Activated CD8-positive, alpha-beta T cell treated with anti-CD3 and anti-CD28 coated beads for 36 hours (primary cell): ENCODE data around the gene METRN. TPM values are rescaled to one million over a fixed set of nuclear protein-coding genes. Genes with fewer than 3 reads are reported as not detected.

Experiments
- ATAC-seq: fragments of 200-7000 bp; cut with Tn5 transposase; one replicate; pipeline ENCODE4 v1.10.0; 2021; ENCODE audit warnings: mild to moderate bottlenecking, moderate library complexity
- CTCF ChIA-PET: fragments of 350-600 bp; sonication (Branson Sonifier 250); formaldehyde crosslinking; loops from one replicate; lab custom pipeline; 2021; ENCODE audit warnings: antibody characterized with exemption; lab: Charles Lee
- POLR2A ChIA-PET: fragments of 350-600 bp; sonication (Branson Sonifier 250); formaldehyde crosslinking; loops from one replicate; lab custom pipeline; 2021; ENCODE audit warnings: antibody characterized with exemption; lab: Charles Lee
- DNase-seq: peaks from one replicate; pipeline ENCODE4 v3.0.0-alpha.2; 2020
- H3K27ac Mint-ChIP-seq: one replicate; pipeline ENCODE4 v1.8.0; 2021; ENCODE audit warnings: mild to moderate bottlenecking, mixed read lengths
- H3K27me3 Mint-ChIP-seq: one replicate; pipeline ENCODE4 v1.8.0; 2021; ENCODE audit warnings: mixed read lengths
- H3K36me3 Mint-ChIP-seq: one replicate; pipeline ENCODE4 v1.8.0; 2021; ENCODE audit warnings: low read depth, mixed read lengths
- H3K4me1 Mint-ChIP-seq: one replicate; pipeline ENCODE4 v1.8.0; 2021; ENCODE audit warnings: low read depth, mixed read lengths
- H3K4me3 Mint-ChIP-seq: one replicate; pipeline ENCODE4 v1.8.0; 2021; ENCODE audit warnings: mild to moderate bottlenecking, moderate library complexity, mixed read lengths
- H3K9me3 Mint-ChIP-seq: one replicate; pipeline ENCODE4 v1.8.0; 2021; ENCODE audit warnings: mixed read lengths
- intact Hi-C: fragments of 100-400 bp; cut with micrococcal nuclease; formaldehyde crosslinking; loops from one replicate; pipeline ENCODE4 v1.10.0; 2022
- total RNA-seq, 2 experiments: library from RNA; stranded (reverse); gene quantifications; one replicate each; pipeline ENCODE4 v1.2.3, GENCODE V29; 2021
- TF ChIP-seq, protein P1 (sequence below): fragments of 200-600 bp; IDR thresholded peaks from one replicate; pipeline ENCODE4 v1.8.0; 2022; ENCODE audit warnings: antibody characterized with exemption, mild to moderate bottlenecking

Gene METRN
- total RNA-seq, 2 experiments from 2014 or later, result 37.2 to 43.1 TPM

DNA sequence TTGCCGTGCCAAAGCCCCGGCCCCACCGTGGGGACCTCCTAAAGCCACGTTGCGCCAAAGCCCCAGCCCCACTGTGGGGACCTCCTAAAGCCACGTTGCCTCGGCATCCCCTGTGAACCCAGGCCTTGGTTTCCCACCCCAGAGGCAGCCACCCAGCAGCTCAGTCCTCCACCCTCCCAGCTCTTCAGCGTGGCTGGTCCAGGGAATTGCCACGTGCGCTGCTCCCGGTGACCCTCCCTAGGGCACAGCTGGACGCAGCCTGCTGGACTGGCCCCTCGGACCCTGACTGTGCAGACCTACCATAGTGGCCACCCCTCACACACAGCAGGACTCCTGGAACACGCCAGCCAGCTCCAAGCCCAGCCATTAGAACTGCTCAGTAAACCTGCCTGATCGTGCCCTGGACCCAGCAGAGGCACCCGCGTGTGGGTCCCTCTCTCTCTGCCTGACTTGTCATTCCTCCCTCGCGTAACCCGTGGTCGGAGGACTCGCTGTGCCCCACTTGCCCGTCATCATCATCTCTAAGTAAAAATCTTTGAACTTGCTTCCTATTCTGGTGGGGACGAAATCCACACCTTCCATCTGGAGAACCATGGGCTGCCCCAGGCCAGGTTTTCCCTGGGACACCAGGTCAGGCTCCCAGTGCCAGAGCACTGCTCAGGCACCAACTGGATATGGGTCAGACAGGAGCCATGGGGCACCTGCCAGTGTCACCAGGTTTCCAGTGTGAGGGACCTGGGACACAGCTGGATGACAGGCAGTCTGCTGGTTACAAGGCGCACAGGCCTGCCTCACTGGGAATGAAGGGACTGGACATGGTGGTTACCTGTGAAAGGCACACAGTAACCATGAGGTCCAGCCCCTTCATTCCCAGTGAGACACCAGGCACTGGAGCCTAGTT, 20.3 kb downstream of the METRN start:
- ChIA-PET POLR2A (interaction anchor here (1.0 to 9.3 kb wide), 3 partner anchors 13 to 40 kb away, joined by 3 to 84 read pairs (median 7); partner anchors contain the start of genes ANTKMT and CCDC78), CTCF (interaction anchor here (1.0 to 19.6 kb wide), 6 partner anchors 13 to 53 kb away, joined by 3 to 207 read pairs (median 5); partner anchors contain the start of genes ANTKMT, CHTF18, METRN and RPUSD1)
- no peak for ATAC-seq
- Mint-ChIP-seq H3K36me3 (peaks cover 9% of the 10 kb centered on the region), H3K4me3 (no peak overlapping the region), H3K9me3 (no peaks in the 10 kb centered on the region), H3K27ac (peak overlapping the region; percentile 70), H3K27me3 (no peaks in the 10 kb centered on the region), H3K4me1 (peaks cover 33% of the 10 kb centered on the region)
- TF ChIP-seq, protein P1, sequence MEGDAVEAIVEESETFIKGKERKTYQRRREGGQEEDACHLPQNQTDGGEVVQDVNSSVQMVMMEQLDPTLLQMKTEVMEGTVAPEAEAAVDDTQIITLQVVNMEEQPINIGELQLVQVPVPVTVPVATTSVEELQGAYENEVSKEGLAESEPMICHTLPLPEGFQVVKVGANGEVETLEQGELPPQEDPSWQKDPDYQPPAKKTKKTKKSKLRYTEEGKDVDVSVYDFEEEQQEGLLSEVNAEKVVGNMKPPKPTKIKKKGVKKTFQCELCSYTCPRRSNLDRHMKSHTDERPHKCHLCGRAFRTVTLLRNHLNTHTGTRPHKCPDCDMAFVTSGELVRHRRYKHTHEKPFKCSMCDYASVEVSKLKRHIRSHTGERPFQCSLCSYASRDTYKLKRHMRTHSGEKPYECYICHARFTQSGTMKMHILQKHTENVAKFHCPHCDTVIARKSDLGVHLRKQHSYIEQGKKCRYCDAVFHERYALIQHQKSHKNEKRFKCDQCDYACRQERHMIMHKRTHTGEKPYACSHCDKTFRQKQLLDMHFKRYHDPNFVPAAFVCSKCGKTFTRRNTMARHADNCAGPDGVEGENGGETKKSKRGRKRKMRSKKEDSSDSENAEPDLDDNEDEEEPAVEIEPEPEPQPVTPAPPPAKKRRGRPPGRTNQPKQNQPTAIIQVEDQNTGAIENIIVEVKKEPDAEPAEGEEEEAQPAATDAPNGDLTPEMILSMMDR, result no peak
- intact Hi-C loops, result no loop called here
- no peak for DNase-seq

DNA sequence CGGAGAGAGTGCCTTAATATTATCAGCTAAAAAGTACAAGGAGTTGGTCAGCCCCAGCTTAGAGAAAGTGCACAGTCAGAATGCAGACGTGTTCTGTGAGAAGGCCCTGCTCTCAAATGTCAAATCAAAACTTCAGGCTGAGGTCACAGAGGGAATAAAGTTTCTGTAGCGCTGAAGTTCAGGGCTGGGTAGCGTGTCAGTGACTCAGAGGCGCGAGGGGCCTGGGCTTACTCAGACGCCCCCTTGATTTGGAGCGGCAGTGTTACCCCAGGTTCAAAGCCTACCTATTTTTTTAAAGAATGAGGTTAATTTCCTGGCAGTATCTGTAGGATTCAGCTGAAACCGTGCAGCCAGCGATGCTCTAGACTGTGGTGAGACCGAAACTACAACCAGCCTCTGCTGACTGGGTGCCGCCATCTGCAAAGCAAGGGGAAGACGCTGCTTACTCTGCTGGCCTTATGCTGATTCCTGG, 21.1 kb downstream of the METRN start:
- ChIA-PET CTCF (interaction anchor here (1.0 to 19.6 kb wide), 6 partner anchors 13 to 52 kb away, joined by 3 to 207 read pairs (median 5); partner anchors contain the start of genes ANTKMT, CHTF18, METRN and RPUSD1), POLR2A (interaction anchor here (1.0 to 9.3 kb wide), 2 partner anchors 14 to 41 kb away, joined by 3 to 84 read pairs; partner anchors contain the start of genes ANTKMT and CCDC78)
- H3K27ac Mint-ChIP-seq, result peak overlapping the region; percentile 70
- intact Hi-C loops, result no loop called here
- DNase-seq, result peak; percentile 86
- peak; percentile 73 for ATAC-seq
- peaks cover 33% of the 10 kb centered on the region for H3K4me1 Mint-ChIP-seq
- TF ChIP-seq, protein P1, result no peak
- H3K9me3 Mint-ChIP-seq, result no peaks in the 10 kb centered on the region
- no peak overlapping the region for H3K4me3 Mint-ChIP-seq
- peaks cover 9% of the 10 kb centered on the region for H3K36me3 Mint-ChIP-seq
- no peaks in the 10 kb centered on the region for H3K27me3 Mint-ChIP-seq

DNA sequence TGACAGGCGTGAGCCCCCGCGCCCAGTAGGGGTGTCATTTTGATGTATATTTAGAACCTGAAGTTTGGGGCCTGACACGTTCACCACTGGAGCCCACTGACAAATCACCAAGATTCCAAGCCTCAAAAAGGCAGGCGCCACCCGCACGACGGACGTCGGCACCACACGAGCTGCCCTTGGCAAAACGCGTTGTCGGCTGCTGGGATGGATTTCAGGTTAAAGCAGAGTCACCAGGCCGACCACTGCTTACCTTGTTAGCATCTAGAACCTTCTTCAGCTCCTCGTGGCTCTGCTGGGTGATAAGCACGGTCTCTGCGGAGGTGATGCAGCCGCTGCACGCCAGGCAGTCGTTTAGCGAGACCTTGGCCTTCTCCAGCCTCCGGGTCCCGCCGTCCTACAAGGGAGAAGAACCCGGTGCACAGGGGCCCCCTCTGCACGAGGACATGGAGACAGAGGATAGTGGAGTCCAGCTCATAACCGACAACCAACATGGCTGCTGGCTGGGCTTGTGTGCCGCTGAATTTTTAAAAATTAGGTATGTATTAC, 22.1 kb downstream of the METRN start:
- no peak for ATAC-seq
- CTCF ChIA-PET, result interaction anchor here (2.1 to 19.6 kb wide), 2 partner anchors 16 to 25 kb away, joined by 7 to 207 read pairs; partner anchors contain the start of genes ANTKMT and METRN
- POLR2A ChIA-PET, result interaction anchor here (9.3 kb wide), 1 partner anchor 15 kb away, joined by 84 read pairs; the partner anchor contains the start of genes ANTKMT and CCDC78
- no peaks in the 10 kb centered on the region for H3K27me3 Mint-ChIP-seq
- DNase-seq, result no peak
- TF ChIP-seq, protein P1, result no peak
- H3K9me3 Mint-ChIP-seq, result no peaks in the 10 kb centered on the region
- H3K27ac Mint-ChIP-seq, result no peak overlapping the region
- intact Hi-C loops, result no loop called here
- peaks cover 33% of the 10 kb centered on the region for H3K4me1 Mint-ChIP-seq
- no peak overlapping the region for H3K4me3 Mint-ChIP-seq
- H3K36me3 Mint-ChIP-seq, result peaks cover 9% of the 10 kb centered on the region

GRCh38 chr16:739560-740458, 24.9 kb downstream of the METRN start:
- no peak for DNase-seq
- Mint-ChIP-seq H3K27me3 (no peaks in the 10 kb centered on the region), H3K27ac (peak overlapping the region; percentile 63), H3K9me3 (no peaks in the 10 kb centered on the region), H3K4me3 (peak overlapping the region; percentile 80), H3K4me1 (peaks cover 28% of the 10 kb centered on the region), H3K36me3 (peaks cover 6% of the 10 kb centered on the region)
- TF ChIP-seq, protein P1, result no peak
- CTCF ChIA-PET, result interaction anchor here (0.8 to 6.4 kb wide), 10 partner anchors 8 to 49 kb away, joined by 3 to 37 read pairs (median 6); partner anchors contain the start of genes ANTKMT, CHTF18, METRN and RPUSD1
- intact Hi-C loops, result no loop called here
- no peak for ATAC-seq
- POLR2A ChIA-PET, result interaction anchor here (1.4 to 9.3 kb wide), 4 partner anchors 9 to 45 kb away, joined by 3 to 84 read pairs (median 8); partner anchors contain the start of genes ANTKMT and CCDC78
